Measurements from ENCODE around the gene NEDD1. TPM values are rescaled to one million over a fixed set of nuclear protein-coding genes. Genes with fewer than 3 reads are reported as not detected.

The NEDD1 gene
- total RNA-seq, 1 experiment from 2014 or later = 30.3 TPM

DNA sequence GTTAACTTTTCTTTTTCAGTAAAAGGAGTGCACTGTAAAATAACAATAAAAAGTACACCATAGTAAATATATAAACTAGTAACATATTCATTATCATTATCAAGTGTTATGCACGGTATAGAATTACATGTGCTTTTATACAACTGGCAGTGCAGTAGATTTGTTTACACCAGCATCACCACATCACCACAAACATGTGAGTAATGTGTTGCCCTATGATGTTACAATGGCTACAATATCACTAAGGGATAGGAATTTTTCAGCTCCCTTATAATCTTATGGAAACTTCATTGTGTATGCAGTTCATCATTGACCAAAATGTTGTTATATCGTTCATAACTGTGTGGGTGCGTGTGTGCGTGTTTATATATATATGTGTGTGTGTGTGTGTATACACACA lies 23.5 kb upstream of the NEDD1 start:
- BruUV-seq (replicated peaks) = no TSS peak
- Histone ChIP-seq H3K4me1 (ENCODE audit: control insufficient read depth, insufficient read depth, low read length) (no peaks in the 10 kb centered on the region), H3K36me3 (ENCODE audit: control insufficient read depth, insufficient read depth, low read length) (no peaks in the 10 kb centered on the region), H3K27ac (ENCODE audit: low read length) (no peak overlapping the region), H3K27me3 (ENCODE audit: control insufficient read depth, insufficient read depth, low read length) (no peaks in the 10 kb centered on the region), H3K4me3 (ENCODE audit: low read depth in 2 of 2, low read length in 2 of 2) (no peak overlapping the region), H3K9me3 (ENCODE audit: control insufficient read depth, insufficient read depth, low read depth, low read length) (no peaks in the 10 kb centered on the region)
- in situ Hi-C loops (cut with HindIII; ENCODE audit: low pct_unique_long_range_greater_than_20kb, low sequenced_read_pairs) = no loop called here
- CTCF ChIA-PET = no interaction called here
- ATAC-seq (no peak), DNase-seq (ENCODE audit: low read depth, low spot score) (no peak)
- POLR2A ChIA-PET = no interaction called here
- TF ChIP-seq SIN3A (IDR thresholded peaks at IDR 0.05; ENCODE audit: borderline replicate concordance, insufficient read depth, low read depth, low read length) (no peak), TCF7L2 (IDR thresholded peaks at IDR 0.05; ENCODE audit: low read depth, low read length) (no peak), POLR2AphosphoS5 (IDR thresholded peaks at IDR 0.05; ENCODE audit: low read depth, low read length) (no peak)
- TF ChIP-seq, protein P1, sequence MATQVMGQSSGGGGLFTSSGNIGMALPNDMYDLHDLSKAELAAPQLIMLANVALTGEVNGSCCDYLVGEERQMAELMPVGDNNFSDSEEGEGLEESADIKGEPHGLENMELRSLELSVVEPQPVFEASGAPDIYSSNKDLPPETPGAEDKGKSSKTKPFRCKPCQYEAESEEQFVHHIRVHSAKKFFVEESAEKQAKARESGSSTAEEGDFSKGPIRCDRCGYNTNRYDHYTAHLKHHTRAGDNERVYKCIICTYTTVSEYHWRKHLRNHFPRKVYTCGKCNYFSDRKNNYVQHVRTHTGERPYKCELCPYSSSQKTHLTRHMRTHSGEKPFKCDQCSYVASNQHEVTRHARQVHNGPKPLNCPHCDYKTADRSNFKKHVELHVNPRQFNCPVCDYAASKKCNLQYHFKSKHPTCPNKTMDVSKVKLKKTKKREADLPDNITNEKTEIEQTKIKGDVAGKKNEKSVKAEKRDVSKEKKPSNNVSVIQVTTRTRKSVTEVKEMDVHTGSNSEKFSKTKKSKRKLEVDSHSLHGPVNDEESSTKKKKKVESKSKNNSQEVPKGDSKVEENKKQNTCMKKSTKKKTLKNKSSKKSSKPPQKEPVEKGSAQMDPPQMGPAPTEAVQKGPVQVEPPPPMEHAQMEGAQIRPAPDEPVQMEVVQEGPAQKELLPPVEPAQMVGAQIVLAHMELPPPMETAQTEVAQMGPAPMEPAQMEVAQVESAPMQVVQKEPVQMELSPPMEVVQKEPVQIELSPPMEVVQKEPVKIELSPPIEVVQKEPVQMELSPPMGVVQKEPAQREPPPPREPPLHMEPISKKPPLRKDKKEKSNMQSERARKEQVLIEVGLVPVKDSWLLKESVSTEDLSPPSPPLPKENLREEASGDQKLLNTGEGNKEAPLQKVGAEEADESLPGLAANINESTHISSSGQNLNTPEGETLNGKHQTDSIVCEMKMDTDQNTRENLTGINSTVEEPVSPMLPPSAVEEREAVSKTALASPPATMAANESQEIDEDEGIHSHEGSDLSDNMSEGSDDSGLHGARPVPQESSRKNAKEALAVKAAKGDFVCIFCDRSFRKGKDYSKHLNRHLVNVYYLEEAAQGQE (IDR thresholded peaks at IDR 0.05; ENCODE audit: insufficient read depth in 1 of 2, low read depth in 2 of 2, low read length in 1 of 2) = no peak
- TF ChIP-seq, protein P2, sequence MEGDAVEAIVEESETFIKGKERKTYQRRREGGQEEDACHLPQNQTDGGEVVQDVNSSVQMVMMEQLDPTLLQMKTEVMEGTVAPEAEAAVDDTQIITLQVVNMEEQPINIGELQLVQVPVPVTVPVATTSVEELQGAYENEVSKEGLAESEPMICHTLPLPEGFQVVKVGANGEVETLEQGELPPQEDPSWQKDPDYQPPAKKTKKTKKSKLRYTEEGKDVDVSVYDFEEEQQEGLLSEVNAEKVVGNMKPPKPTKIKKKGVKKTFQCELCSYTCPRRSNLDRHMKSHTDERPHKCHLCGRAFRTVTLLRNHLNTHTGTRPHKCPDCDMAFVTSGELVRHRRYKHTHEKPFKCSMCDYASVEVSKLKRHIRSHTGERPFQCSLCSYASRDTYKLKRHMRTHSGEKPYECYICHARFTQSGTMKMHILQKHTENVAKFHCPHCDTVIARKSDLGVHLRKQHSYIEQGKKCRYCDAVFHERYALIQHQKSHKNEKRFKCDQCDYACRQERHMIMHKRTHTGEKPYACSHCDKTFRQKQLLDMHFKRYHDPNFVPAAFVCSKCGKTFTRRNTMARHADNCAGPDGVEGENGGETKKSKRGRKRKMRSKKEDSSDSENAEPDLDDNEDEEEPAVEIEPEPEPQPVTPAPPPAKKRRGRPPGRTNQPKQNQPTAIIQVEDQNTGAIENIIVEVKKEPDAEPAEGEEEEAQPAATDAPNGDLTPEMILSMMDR (IDR thresholded peaks at IDR 0.05) = no peak
- intact Hi-C loops (cut with micrococcal nuclease; ENCODE audit: unreplicated experiment) = no loop called here

DNA sequence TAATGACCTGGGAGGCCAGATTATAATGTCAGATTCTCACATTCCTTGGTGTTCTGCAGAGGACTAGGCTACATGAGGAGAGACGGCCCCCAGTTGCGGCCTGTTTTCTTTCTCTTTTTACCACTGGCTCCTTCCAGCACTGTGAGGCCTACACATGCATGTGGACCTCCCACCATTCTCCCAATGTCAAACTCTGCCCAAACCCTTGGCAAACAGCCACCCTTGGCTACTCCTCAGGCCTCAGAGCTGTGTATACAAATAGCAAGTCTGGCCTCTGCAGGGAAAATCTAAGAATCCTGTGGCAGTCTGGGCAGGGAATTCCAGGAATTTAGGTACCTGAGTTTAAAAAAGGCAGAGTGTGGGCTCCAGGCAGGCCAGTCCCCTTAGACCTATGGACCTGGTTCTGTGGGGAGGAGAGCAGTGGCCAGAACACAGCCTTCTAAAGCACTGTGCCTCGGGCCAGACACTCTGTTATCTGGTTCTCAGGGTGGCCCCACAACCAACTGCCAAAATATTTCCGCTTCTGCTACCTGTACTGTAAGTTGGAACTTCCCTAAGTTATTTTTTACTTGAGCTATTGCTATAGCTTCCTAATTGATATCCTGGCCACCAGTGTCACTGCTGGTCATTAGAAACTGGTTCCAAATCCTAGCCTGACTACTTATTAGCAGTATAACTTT lies 19.9 kb upstream of the NEDD1 start:
- no peaks in the 10 kb centered on the region for H3K36me3 ChIP-seq (ENCODE audit: control insufficient read depth, insufficient read depth, low read length)
- ATAC-seq (no peak), DNase-seq (ENCODE audit: low read depth, low spot score) (no peak)
- no peak overlapping the region for H3K4me3 ChIP-seq (ENCODE audit: low read depth in 2 of 2, low read length in 2 of 2)
- CTCF ChIA-PET = no interaction called here
- no peak overlapping the region for H3K27ac ChIP-seq (ENCODE audit: low read length)
- BruUV-seq (replicated peaks) = no TSS peak
- no peaks in the 10 kb centered on the region for H3K4me1 ChIP-seq (ENCODE audit: control insufficient read depth, insufficient read depth, low read length)
- TF ChIP-seq, protein P2 (IDR thresholded peaks at IDR 0.05) = no peak
- TF ChIP-seq POLR2AphosphoS5 (IDR thresholded peaks at IDR 0.05; ENCODE audit: low read depth, low read length) (no peak), SIN3A (IDR thresholded peaks at IDR 0.05; ENCODE audit: borderline replicate concordance, insufficient read depth, low read depth, low read length) (no peak), TCF7L2 (IDR thresholded peaks at IDR 0.05; ENCODE audit: low read depth, low read length) (no peak)
- TF ChIP-seq, protein P1 (IDR thresholded peaks at IDR 0.05; ENCODE audit: insufficient read depth in 1 of 2, low read depth in 2 of 2, low read length in 1 of 2) = no peak
- H3K27me3 ChIP-seq (ENCODE audit: control insufficient read depth, insufficient read depth, low read length) = no peaks in the 10 kb centered on the region
- in situ Hi-C loops (cut with HindIII; ENCODE audit: low pct_unique_long_range_greater_than_20kb, low sequenced_read_pairs) = no loop called here
- H3K9me3 ChIP-seq (ENCODE audit: control insufficient read depth, insufficient read depth, low read depth, low read length) = no peaks in the 10 kb centered on the region
- POLR2A ChIA-PET = no interaction called here
- intact Hi-C loops (cut with micrococcal nuclease; ENCODE audit: unreplicated experiment) = no loop called here
